PC-9 (cell line): ENCODE measurements around the gene BCAS2. TPM values are rescaled to one million over a fixed set of nuclear protein-coding genes. Genes with fewer than 3 reads are reported as not detected.

Experiments used
- BruUV-seq: library from RNA; stranded (reverse); fragments of 400-500 nt; replicated peaks from 2 replicates; lab custom pipeline; 2021; lab: Mats Ljungman, UMichigan
- CTCF ChIA-PET: fragments of 300-600 bp; sonication (Branson Sonifier 250); formaldehyde crosslinking; loops from one replicate; lab custom pipeline; 2022; ENCODE audit warnings: antibody characterized with exemption; lab: Charles Lee
- POLR2A ChIA-PET: fragments of 300-600 bp; sonication (Branson Sonifier 250); formaldehyde crosslinking; loops from one replicate; lab custom pipeline; 2022; ENCODE audit warnings: antibody characterized with exemption; ENCODE audit not compliant: unreplicated experiment; lab: Charles Lee
- DNase-seq, 2 experiments: peaks; one replicate each; pipeline versions ENCODE4 v3.0.0 to v3.0.0-alpha.2; 2015 to 2022; ENCODE audit warnings: mixed read lengths in 1 of 2
- H2AFZ ChIP-seq: fragments of 200-600 bp; sonication (generic); 2 replicates; pipeline ENCODE4 v1.8.1; 2017; ENCODE audit warnings: antibody characterized with exemption
- H3F3A ChIP-seq: fragments of 200-600 bp; sonication (generic); 2 replicates; pipeline ENCODE4 v1.8.1; 2017; ENCODE audit warnings: antibody characterized with exemption, mild to moderate bottlenecking, low read depth; ENCODE audit not compliant: insufficient read depth
- H3K27ac ChIP-seq: fragments of 200-600 bp; sonication (generic); 2 replicates; pipeline ENCODE4 v1.6.1; 2016; ENCODE audit warnings: mixed run types
- H3K27me3 ChIP-seq: fragments of 200-600 bp; sonication (generic); 2 replicates; pipeline ENCODE4 v1.6.1; 2016; ENCODE audit warnings: low read depth, mixed run types; ENCODE audit not compliant: insufficient read depth
- H3K36me3 ChIP-seq: fragments of 200-600 bp; sonication (generic); 2 replicates; pipeline ENCODE4 v1.6.1; 2016; ENCODE audit warnings: low read depth, mixed run types
- H3K4me1 ChIP-seq: fragments of 200-600 bp; sonication (generic); replicated peaks from 2 replicates; pipeline ENCODE4 v1.6.1; 2016; ENCODE audit warnings: mixed run types; ENCODE audit not compliant: insufficient read depth
- H3K4me2 ChIP-seq: fragments of 200-600 bp; sonication (generic); 2 replicates; pipeline ENCODE4 v1.6.1; 2017; ENCODE audit warnings: mixed run types
- H3K4me3 ChIP-seq: fragments of 200-600 bp; sonication (generic); 2 replicates; pipeline ENCODE4 v1.6.1; 2016; ENCODE audit warnings: mixed run types
- H3K79me2 ChIP-seq: fragments of 200-600 bp; sonication (generic); 2 replicates; pipeline ENCODE4 v1.6.1; 2017; ENCODE audit warnings: low read depth, mixed run types
- H3K9me2 ChIP-seq: fragments of 200-600 bp; sonication (generic); 2 replicates; pipeline ENCODE4 v1.8.1; 2017; ENCODE audit warnings: mild to moderate bottlenecking; ENCODE audit not compliant: insufficient read depth
- H3K9me3 ChIP-seq: fragments of 200-600 bp; sonication (generic); 2 replicates; pipeline ENCODE4 v1.8.1; 2016; ENCODE audit warnings: low read depth; ENCODE audit not compliant: insufficient read depth
- H4K20me1 ChIP-seq: fragments of 200-600 bp; sonication (generic); 2 replicates; pipeline ENCODE4 v1.8.1; 2017; ENCODE audit not compliant: insufficient read depth
- CTCF ChIP-seq: fragments of 200-600 bp; sonication (generic); conservative IDR thresholded peaks from 2 replicates; pipeline ENCODE4 v1.6.1; 2017; ENCODE audit warnings: mixed run types, antibody characterized with exemption, mild to moderate bottlenecking, moderate library complexity
- EZH2 ChIP-seq: fragments of 200-600 bp; sonication (generic); IDR thresholded peaks from 2 replicates; pipeline ENCODE4 v1.8.0; 2017; ENCODE audit warnings: antibody characterized with exemption, low read depth
- intact Hi-C: fragments of 100-400 bp; cut with micrococcal nuclease; formaldehyde crosslinking; loops from one replicate; pipeline ENCODE4 v1.10.0; 2022; ENCODE audit not compliant: unreplicated experiment
- total RNA-seq: library from RNA; stranded (reverse); gene quantifications from 2 replicates; pipeline ENCODE4 v1.2.3, GENCODE V29; 2021

Gene BCAS2
- total RNA-seq, 1 experiment from 2014 or later = 36.7 TPM

- TF ChIP-seq CTCF (no peak), EZH2 (no peak)
- POLR2A ChIA-PET = no interaction called here
- H4K20me1 ChIP-seq = no peaks in the 10 kb centered on the region
- peaks cover 17% of the 10 kb centered on the region for H3K4me1 ChIP-seq
- no peaks in the 10 kb centered on the region for H3K79me2 ChIP-seq
- H2AFZ ChIP-seq = no peak overlapping the region
- BruUV-seq = no TSS peak
- intact Hi-C loops = no loop called here
- no peaks in the 10 kb centered on the region for H3K9me3 ChIP-seq
- no peak overlapping the region for H3K27ac ChIP-seq
- no peak overlapping the region for H3K4me3 ChIP-seq
- H3K36me3 ChIP-seq = no peaks in the 10 kb centered on the region
- H3F3A ChIP-seq = peaks cover 8% of the 10 kb centered on the region
- CTCF ChIA-PET = no interaction called here
- H3K27me3 ChIP-seq = no peaks in the 10 kb centered on the region
- no peak overlapping the region for H3K4me2 ChIP-seq
- no peak for DNase-seq
- H3K9me2 ChIP-seq = no peaks in the 10 kb centered on the region
Measured at GRCh38 chr1:114536043-114536442, 45.4 kb downstream of the BCAS2 start.

GRCh38 chr1:114535401-114535800, 46.0 kb downstream of the BCAS2 start:
- no peaks in the 10 kb centered on the region for H3K79me2 ChIP-seq
- no peak overlapping the region for H3K4me2 ChIP-seq
- TF ChIP-seq EZH2 = no peak
- TF ChIP-seq CTCF = no peak
- ChIA-PET CTCF (no interaction called here), POLR2A (no interaction called here)
- no peaks in the 10 kb centered on the region for H3K9me2 ChIP-seq
- H3K9me3 ChIP-seq = no peaks in the 10 kb centered on the region
- no peak overlapping the region for H2AFZ ChIP-seq
- no peak overlapping the region for H3K4me3 ChIP-seq
- H4K20me1 ChIP-seq = no peaks in the 10 kb centered on the region
- DNase-seq = no peak
- H3K4me1 ChIP-seq = peaks cover 11% of the 10 kb centered on the region
- intact Hi-C loops = no loop called here
- H3K27ac ChIP-seq = no peak overlapping the region
- H3K27me3 ChIP-seq = no peaks in the 10 kb centered on the region
- H3K36me3 ChIP-seq = no peaks in the 10 kb centered on the region
- peaks cover 1% of the 10 kb centered on the region; the same call in 1 of the 2 replicates for H3F3A ChIP-seq
- BruUV-seq = no TSS peak

GRCh38 chr1:114531094-114531493, 50.3 kb downstream of the BCAS2 start:
- no peak for TF ChIP-seq EZH2
- no peak for TF ChIP-seq CTCF
- no peaks in the 10 kb centered on the region for H3K36me3 ChIP-seq
- ChIA-PET POLR2A (no interaction called here), CTCF (no interaction called here)
- no peaks in the 10 kb centered on the region for H3K4me1 ChIP-seq
- H3K9me3 ChIP-seq = no peaks in the 10 kb centered on the region
- no peak overlapping the region for H3K4me3 ChIP-seq
- no peak overlapping the region for H3K4me2 ChIP-seq
- H3K27me3 ChIP-seq = no peaks in the 10 kb centered on the region
- H3K9me2 ChIP-seq = no peaks in the 10 kb centered on the region
- intact Hi-C loops = no loop called here
- H4K20me1 ChIP-seq = no peaks in the 10 kb centered on the region
- no TSS peak for BruUV-seq
- no peaks in the 10 kb centered on the region for H3F3A ChIP-seq
- no peaks in the 10 kb centered on the region for H3K79me2 ChIP-seq
- no peak overlapping the region for H3K27ac ChIP-seq
- no peak for DNase-seq
- H2AFZ ChIP-seq = no peak overlapping the region
